ENCODE results near the gene WNT1.

GRCh38 chr12:48979602-48980388 lies 1.7 kb downstream of the WNT1 start:
- TF ChIP-seq GATA2 (IDR thresholded peaks at IDR 0.05; ENCODE audit: low read depth, low read length): no peak
- TF ChIP-seq GATA3 (IDR thresholded peaks at IDR 0.05; ENCODE audit: low read depth, low read length): no peak

All from SH-SY5Y (cell line).